H1 (cell line): ENCODE data around the gene ZNF516. TPM values are rescaled to one million over a fixed set of nuclear protein-coding genes. Genes with fewer than 3 reads are reported as not detected.
A peak's percentile ranks its signal among the peaks of the same experiment; 100 is the strongest.

Source experiments
- CTCF ChIA-PET: fragments of 300-600 bp; sonication (Branson Sonifier 250); formaldehyde crosslinking; loops from one replicate; lab custom pipeline; 2021; ENCODE audit not compliant: partially characterized antibody; lab: Charles Lee
- POLR2A ChIA-PET: fragments of 300-600 bp; sonication (Branson Sonifier 250); formaldehyde crosslinking; loops from one replicate; lab custom pipeline; 2021; ENCODE audit warnings: inconsistent platforms; ENCODE audit not compliant: partially characterized antibody; lab: Charles Lee
- DNase-seq, 2 experiments: peaks; one replicate each; pipeline versions ENCODE4 v3.0.0 to v3.0.0-alpha.2; 2010 to 2022; ENCODE audit warnings: low spot score in 2 of 2, low read depth in 1 of 2, mixed read lengths in 1 of 2
- FAIRE-seq: peaks from 2 replicates; lab custom pipeline; 2011; peaks lifted over from hg19 to GRCh38; lab: Jason Lieb, UNC
- H2AFZ ChIP-seq: 2 replicates; pipeline ENCODE4 v1.8.1; 2012; ENCODE audit warnings: low read length, inconsistent platforms
- H2AK5ac ChIP-seq: 2 replicates; pipeline ENCODE4 v1.6.1; 2013; ENCODE audit warnings: low read depth, low read length
- H2BK120ac ChIP-seq: replicated peaks from 2 replicates; pipeline ENCODE3; 2013; ENCODE audit warnings: low read depth, low read length, inconsistent platforms
- H2BK12ac ChIP-seq: 2 replicates; pipeline ENCODE4 v1.6.1; 2013; ENCODE audit warnings: low read depth, low read length
- H2BK15ac ChIP-seq: 2 replicates; pipeline ENCODE4 v1.6.1; 2013; ENCODE audit warnings: low read length
- H2BK20ac ChIP-seq: 2 replicates; pipeline ENCODE4 v1.6.1; 2013; ENCODE audit warnings: low read length
- H2BK5ac ChIP-seq: 2 replicates; pipeline ENCODE4 v1.6.1; 2013; ENCODE audit warnings: low read depth, low read length
- H3K14ac ChIP-seq: 2 replicates; pipeline ENCODE4 v1.6.1; 2013; ENCODE audit warnings: inconsistent platforms; ENCODE audit not compliant: insufficient read length
- H3K18ac ChIP-seq: 2 replicates; pipeline ENCODE4 v1.6.1; 2013; ENCODE audit warnings: low read length; ENCODE audit errors: extremely low read depth
- H3K23ac ChIP-seq: 2 replicates; pipeline ENCODE4 v1.6.1; 2013; ENCODE audit warnings: inconsistent platforms; ENCODE audit not compliant: insufficient read length
- H3K23me2 ChIP-seq: 2 replicates; pipeline ENCODE4 v1.6.1; 2013; ENCODE audit warnings: low read depth, low read length
- H3K27ac ChIP-seq: 2 replicates; pipeline ENCODE4 v1.6.1; 2011; ENCODE audit warnings: low read depth, low read length, inconsistent platforms
- H3K27me3 ChIP-seq, 4 experiments: replicated peaks in 1 of 4; 1 replicate in 1 of 4; 2 replicates in 3 of 4; pipeline versions ENCODE4 v1.6.1 to v1.8.1; 2011 to 2013; ENCODE audit warnings: low read length in 3 of 4, mild to moderate bottlenecking in 3 of 4, inconsistent platforms in 2 of 4, mixed read lengths in 2 of 4, moderate library complexity in 1 of 4; ENCODE audit not compliant: control insufficient read depth in 3 of 4, insufficient read depth in 3 of 4; ENCODE audit errors: extremely low read depth in 1 of 4
- H3K36me3 ChIP-seq, 4 experiments: 2 replicates each; pipeline versions ENCODE4 v1.6.1 to v1.8.1; 2011 to 2013; ENCODE audit warnings: mild to moderate bottlenecking in 4 of 4, low read length in 3 of 4, moderate library complexity in 2 of 4, control low read depth in 1 of 4, inconsistent platforms in 1 of 4; ENCODE audit not compliant: insufficient read depth in 4 of 4, control insufficient read depth in 2 of 4
- H3K4ac ChIP-seq: replicated peaks from 2 replicates; pipeline ENCODE3; 2013; ENCODE audit warnings: low read length, low read depth, mixed read lengths, inconsistent platforms; ENCODE audit not compliant: insufficient read length
- H3K4me1 ChIP-seq, 4 experiments: replicated peaks in 1 of 4; 1 replicate in 1 of 4; 2 replicates in 3 of 4; pipeline versions ENCODE4 v1.6.1 to v1.8.1; 2011 to 2013; ENCODE audit warnings: low read length in 3 of 4, inconsistent platforms in 2 of 4, mixed read lengths in 1 of 4; ENCODE audit not compliant: insufficient read depth in 4 of 4, control insufficient read depth in 3 of 4
- H3K4me2 ChIP-seq, 2 experiments: 2 replicates each; pipeline versions ENCODE4 v1.6.1 to v1.8.1; 2011 to 2013; ENCODE audit warnings: low read depth in 2 of 2, low read length in 2 of 2, control low read depth in 1 of 2, inconsistent platforms in 1 of 2, mild to moderate bottlenecking in 1 of 2; ENCODE audit not compliant: insufficient read depth in 1 of 2
- H3K4me3 ChIP-seq, 4 experiments: fragments of 200-600, 300-600 bp in 1 of 4; sonication (generic), shearing (Covaris generic), sonication (Bioruptor Twin) in 1 of 4; 2 replicates each; pipeline versions ENCODE4 v1.5.1 to v1.8.1; 2011 to 2016; ENCODE audit warnings: low read length in 4 of 4, low read depth in 3 of 4, control low read depth in 2 of 4, inconsistent platforms in 2 of 4, mild to moderate bottlenecking in 2 of 4, mixed read lengths in 1 of 4, moderate library complexity in 1 of 4; ENCODE audit not compliant: insufficient read depth in 2 of 4; ENCODE audit errors: extremely low read depth in 1 of 4
- H3K56ac ChIP-seq: replicated peaks from 2 replicates; pipeline ENCODE3; 2013; ENCODE audit warnings: low read depth, mild to moderate bottlenecking, mixed read lengths, low read length, inconsistent platforms; ENCODE audit not compliant: insufficient read length
- H3K79me1 ChIP-seq: 2 replicates; pipeline ENCODE4 v1.6.1; 2013; ENCODE audit warnings: low read depth, low read length, control low read depth
- H3K79me2 ChIP-seq, 2 experiments: 2 replicates each; pipeline versions ENCODE4 v1.6.1 to v1.8.1; 2012 to 2013; ENCODE audit warnings: low read length in 2 of 2, mild to moderate bottlenecking in 2 of 2, inconsistent platforms in 1 of 2; ENCODE audit not compliant: insufficient read depth in 2 of 2, control insufficient read depth in 1 of 2
- H3K9ac ChIP-seq, 4 experiments: replicated peaks in 1 of 4; 1 replicate in 1 of 4; 2 replicates in 3 of 4; pipeline versions ENCODE4 v1.6.1 to v1.8.1; 2011 to 2013; ENCODE audit warnings: low read depth in 3 of 4, low read length in 3 of 4, control low read depth in 2 of 4, mild to moderate bottlenecking in 2 of 4, moderate library complexity in 2 of 4, inconsistent platforms in 1 of 4; ENCODE audit errors: extremely low read depth in 1 of 4
- H3K9me3 ChIP-seq, 2 experiments: 2 replicates each; pipeline versions ENCODE4 v1.6.1 to v1.8.1; 2012 to 2013; ENCODE audit warnings: mild to moderate bottlenecking in 2 of 2, moderate library complexity in 2 of 2, control low read depth in 1 of 2, inconsistent platforms in 1 of 2, low read depth in 1 of 2, low read length in 1 of 2, mixed read lengths in 1 of 2; ENCODE audit not compliant: insufficient read depth in 2 of 2
- H4K20me1 ChIP-seq, 2 experiments: replicated peaks in 1 of 2; 2 replicates each; pipeline versions ENCODE3 to v1.8.1; 2011 to 2013; ENCODE audit warnings: inconsistent platforms in 2 of 2, low read length in 2 of 2, mild to moderate bottlenecking in 1 of 2; ENCODE audit not compliant: insufficient read depth in 2 of 2, control insufficient read depth in 1 of 2
- H4K5ac ChIP-seq: 2 replicates; pipeline ENCODE4 v1.6.1; 2013; ENCODE audit warnings: low read length, low read depth, mixed read lengths, inconsistent platforms; ENCODE audit not compliant: insufficient read length
- H4K8ac ChIP-seq: 2 replicates; pipeline ENCODE4 v1.8.0; 2013; ENCODE audit warnings: mild to moderate bottlenecking, moderate library complexity, low read length, inconsistent platforms; ENCODE audit not compliant: insufficient read depth; ENCODE audit errors: extremely low read depth
- H4K91ac ChIP-seq: replicated peaks from 2 replicates; pipeline ENCODE3; 2013; ENCODE audit warnings: low read length, mixed read lengths, inconsistent platforms; ENCODE audit not compliant: insufficient read length
- CHD1 ChIP-seq: IDR thresholded peaks from 2 replicates; pipeline ENCODE4 v1.6.1; 2012; ENCODE audit warnings: low read depth, low read length, improper control_type of control experiment
- E2F6 ChIP-seq: IDR thresholded peaks from 2 replicates; pipeline ENCODE4 v1.6.1; 2012; ENCODE audit warnings: inconsistent platforms
- JUND ChIP-seq: IDR thresholded peaks from 2 replicates; pipeline ENCODE4 v1.6.1; 2011; ENCODE audit warnings: mild to moderate bottlenecking, improper control_type of control experiment, low read length
- KDM5A ChIP-seq: fragments of 200-600 bp; IDR thresholded peaks from 2 replicates; pipeline ENCODE4 v1.7.1; 2012; ENCODE audit warnings: mild to moderate bottlenecking, low read length, inconsistent platforms, mixed read lengths
- NANOG ChIP-seq: IDR thresholded peaks from 2 replicates; pipeline ENCODE4 v1.6.1; 2011; ENCODE audit warnings: low read length, low read depth, mild to moderate bottlenecking, inconsistent platforms; ENCODE audit not compliant: insufficient read depth, poor library complexity, severe bottlenecking
- POLR2A ChIP-seq, 2 experiments: IDR thresholded peaks; 1 replicate in 1 of 2; 2 replicates in 1 of 2; pipeline ENCODE4 v1.6.1; 2011; ENCODE audit warnings: low read depth in 2 of 2, low read length in 2 of 2, mild to moderate bottlenecking in 2 of 2; ENCODE audit errors: control extremely low read depth in 1 of 2
- POLR2AphosphoS5 ChIP-seq: IDR thresholded peaks from 2 replicates; pipeline ENCODE4 v1.6.1; 2011; ENCODE audit warnings: low read depth, low read length
- POU5F1 ChIP-seq: IDR thresholded peaks from 2 replicates; pipeline ENCODE4 v1.6.1; 2011; ENCODE audit warnings: low read depth, mild to moderate bottlenecking, low read length, moderate library complexity
- SP2 ChIP-seq: IDR thresholded peaks from 2 replicates; pipeline ENCODE4 v1.6.1; 2012; ENCODE audit warnings: mild to moderate bottlenecking, low read length, inconsistent platforms
- WGBS, 2 experiments: shearing (Covaris generic) in 1 of 2; methylation state at CpG; one replicate each; pipeline versions ENCODE4 v1.1.6 to v1.1.7; 2013 to 2015; ENCODE audit warnings: low lambda C conversion rate in 2 of 2, mixed read lengths in 2 of 2, inconsistent platforms in 1 of 2, low coverage in 1 of 2, missing lambda C conversion rate in 1 of 2; ENCODE audit not compliant: insufficient replicate concordance in 2 of 2, insufficient coverage in 1 of 2, insufficient read length in 1 of 2; ENCODE audit errors: extremely low coverage in 1 of 2, missing lambda C conversion rate in 1 of 2; 5-methylcytosine and 5-hydroxymethylcytosine counted together
- polyA plus RNA-seq, 7 experiments: library from polyadenylated mRNA; depleted of rRNA in 3 of 7; stranded (reverse) in 5 of 7; unstranded in 2 of 7; fragments of >200 nt in 5 of 7; fragments of 200-250 nt in 2 of 7; gene quantifications; 1 replicate in 5 of 7; 2 replicates in 1 of 7; 4 replicates in 1 of 7; pipeline versions ENCODE4 v1.2.1 to v1.2.3, GENCODE V29; 2011 to 2013; ENCODE audit warnings: missing spikeins in 2 of 7, mixed read lengths in 2 of 7
- total RNA-seq: library from RNA; stranded (reverse); fragmentation: NEBNext Ultra II Directional; extraction: Animal tissue kit (Norgen Biotek cat#: 25700); gene quantifications from 2 replicates; pipeline ENCODE4 v1.2.1, GENCODE V29; 2021

Gene ZNF516
- total and polyA plus RNA-seq, 2 of the 8 experiments (the other 6 are each of a cell fraction or from before 2014, with no cell fraction given), result 7.3 to 17.0 TPM

GRCh38 chr18:76493213-76494161 lies 1.6 kb downstream of the ZNF516 start:
- WGBS, 2 experiments, result 2% methylated on average over 22 of the region's 31 CpGs; no CpG with 5 or more reads in 1 of the 2 experiments
- peaks cover 0 to 19% of the 10 kb centered on the region in 2 experiments; a peak in 2 of 4 replicates for H3K79me2 ChIP-seq
- no peak overlapping the region for H2AK5ac ChIP-seq
- H2AFZ ChIP-seq, result no peak overlapping the region; the same call in 1 of the 2 replicates
- no peak overlapping the region for H4K91ac ChIP-seq
- no peaks in the 10 kb centered on the region for H3K9me3 ChIP-seq
- H4K8ac ChIP-seq, result no peak overlapping the region
- no peaks in the 10 kb centered on the region for H3K79me1 ChIP-seq
- TF ChIP-seq CHD1, result no peak
- TF ChIP-seq POLR2A (IDR thresholded peaks at IDR 0.05; ENCODE audit: control extremely low read depth in 1 of 2, low read depth in 2 of 2, low read length in 2 of 2), result no peak
- no peak for TF ChIP-seq E2F6
- no peak for TF ChIP-seq KDM5A
- TF ChIP-seq POLR2AphosphoS5, result no peak; the same call in 1 of the 2 replicates
- no peak for TF ChIP-seq POU5F1
- TF ChIP-seq SP2, result no peak
- TF ChIP-seq JUND, result no peak
- no peak for TF ChIP-seq NANOG
- TF ChIP-seq, all 59 proteins: peak for 0
- DNase-seq (no peak), FAIRE-seq (no peak)
- Histone ChIP-seq H2BK5ac (no peak overlapping the region), H3K27me3 (peaks cover 8 to 35% (median 17%) of the 10 kb centered on the region in 4 experiments), H3K27ac (no peak overlapping the region), H2BK15ac (no peak overlapping the region), H2BK20ac (no peak overlapping the region), H3K56ac (no peak overlapping the region), H3K4me3 (peak overlapping the region; percentile 54 to 76 (median 66)), H4K5ac (no peak overlapping the region), H2BK12ac (no peak overlapping the region), H2BK120ac (no peak overlapping the region), H3K36me3 (no peaks in the 10 kb centered on the region), H3K4me1 (peaks cover 3 to 10% (median 5%) of the 10 kb centered on the region in 4 experiments), H3K18ac (peak overlapping the region; percentile 64; the same call in 1 of the 2 replicates), H3K14ac (no peak overlapping the region), H3K23me2 (peaks cover 28% of the 10 kb centered on the region), H3K4me2 (peak overlapping the region; percentile 91 to 98), H4K20me1 (peaks cover 2 to 3% of the 10 kb centered on the region in 2 experiments), H3K9ac (peak overlapping the region in 1 of 4 experiments; percentile 78; a peak in 1 of 7 replicates), H3K4ac (no peak overlapping the region), H3K23ac (no peak overlapping the region)
- ChIA-PET POLR2A (interaction anchor here (0.6 to 2.7 kb wide), 8 partner anchors 10 to 51 kb away, joined by 3 to 14 read pairs (median 4); no protein-coding TSS in a partner anchor), CTCF (interaction anchor here (0.6 to 1.0 kb wide), 2 partner anchors 96 to 216 kb away, joined by 3 read pairs; no protein-coding TSS in a partner anchor)
